Fibroblast of the aortic adventitia (primary cell): ENCODE results near the gene NEU4. TPM values are rescaled to one million over a fixed set of nuclear protein-coding genes. Genes with fewer than 3 reads are reported as not detected.

Source experiments
- DNase-seq: peaks from one replicate; pipeline ENCODE4 v3.0.0-alpha.2; 2010; ENCODE audit warnings: low read depth
- H3K4me3 ChIP-seq: 2 replicates; pipeline ENCODE4 v1.5.1; 2011; ENCODE audit warnings: low read depth, mild to moderate bottlenecking, control low read depth, low read length, moderate library complexity
- total RNA-seq: library from RNA; depleted of rRNA; stranded (reverse); fragments of >200 nt; gene quantifications from 2 replicates; pipeline ENCODE4 v1.2.3, GENCODE V29; 2012; ENCODE audit warnings: low replicate concordance
- TF ChIP-seq, protein P1 (sequence below): IDR thresholded peaks from 2 replicates; pipeline ENCODE4 v1.5.1; 2011; ENCODE audit warnings: mild to moderate bottlenecking, low read length, control low read depth, inconsistent platforms; ENCODE audit not compliant: insufficient read depth

Gene NEU4
- total RNA-seq, 1 donor: not detected

DNA sequence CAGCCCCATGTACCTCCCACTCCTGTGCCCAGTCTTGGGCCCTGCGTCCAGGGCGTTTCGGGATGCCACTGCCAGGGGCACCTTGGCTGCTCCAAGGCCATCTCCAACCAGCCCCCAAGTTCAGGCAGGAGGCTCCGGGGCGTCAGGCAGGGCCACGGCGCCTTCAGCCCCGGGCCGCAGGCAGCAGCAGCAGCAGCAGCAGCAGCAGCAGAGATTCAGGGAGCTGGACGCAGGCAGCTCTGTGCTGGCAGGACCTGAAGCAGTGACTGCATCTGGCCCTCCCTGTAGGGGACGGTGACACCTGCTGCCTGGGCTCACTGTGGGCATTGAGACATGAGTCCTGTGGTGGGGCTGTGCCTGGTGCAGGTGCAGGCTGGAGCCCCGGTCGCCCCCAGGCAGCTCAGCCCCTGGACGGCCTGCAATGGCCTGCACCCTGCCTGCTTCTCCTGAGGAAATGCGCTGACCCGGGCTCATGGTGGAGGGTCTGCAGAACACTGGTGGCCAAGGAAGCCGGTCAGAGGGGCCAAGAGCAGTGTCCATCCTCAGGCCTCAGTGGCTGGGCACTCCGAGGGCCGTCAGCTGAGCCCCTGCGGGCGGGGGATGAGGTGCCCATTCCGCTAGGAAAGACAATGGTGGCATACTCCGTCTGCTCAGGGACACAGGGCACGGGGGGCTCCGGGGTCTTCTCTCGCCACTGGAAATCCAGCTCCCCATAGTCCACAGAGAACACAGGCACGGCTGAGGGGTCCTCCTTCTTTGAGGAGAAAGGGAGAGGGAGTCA is 41.7 kb downstream of the NEU4 start:
- no peak for DNase-seq
- H3K4me3 ChIP-seq: no peak overlapping the region
- TF ChIP-seq, protein P1, sequence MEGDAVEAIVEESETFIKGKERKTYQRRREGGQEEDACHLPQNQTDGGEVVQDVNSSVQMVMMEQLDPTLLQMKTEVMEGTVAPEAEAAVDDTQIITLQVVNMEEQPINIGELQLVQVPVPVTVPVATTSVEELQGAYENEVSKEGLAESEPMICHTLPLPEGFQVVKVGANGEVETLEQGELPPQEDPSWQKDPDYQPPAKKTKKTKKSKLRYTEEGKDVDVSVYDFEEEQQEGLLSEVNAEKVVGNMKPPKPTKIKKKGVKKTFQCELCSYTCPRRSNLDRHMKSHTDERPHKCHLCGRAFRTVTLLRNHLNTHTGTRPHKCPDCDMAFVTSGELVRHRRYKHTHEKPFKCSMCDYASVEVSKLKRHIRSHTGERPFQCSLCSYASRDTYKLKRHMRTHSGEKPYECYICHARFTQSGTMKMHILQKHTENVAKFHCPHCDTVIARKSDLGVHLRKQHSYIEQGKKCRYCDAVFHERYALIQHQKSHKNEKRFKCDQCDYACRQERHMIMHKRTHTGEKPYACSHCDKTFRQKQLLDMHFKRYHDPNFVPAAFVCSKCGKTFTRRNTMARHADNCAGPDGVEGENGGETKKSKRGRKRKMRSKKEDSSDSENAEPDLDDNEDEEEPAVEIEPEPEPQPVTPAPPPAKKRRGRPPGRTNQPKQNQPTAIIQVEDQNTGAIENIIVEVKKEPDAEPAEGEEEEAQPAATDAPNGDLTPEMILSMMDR: no peak

DNA sequence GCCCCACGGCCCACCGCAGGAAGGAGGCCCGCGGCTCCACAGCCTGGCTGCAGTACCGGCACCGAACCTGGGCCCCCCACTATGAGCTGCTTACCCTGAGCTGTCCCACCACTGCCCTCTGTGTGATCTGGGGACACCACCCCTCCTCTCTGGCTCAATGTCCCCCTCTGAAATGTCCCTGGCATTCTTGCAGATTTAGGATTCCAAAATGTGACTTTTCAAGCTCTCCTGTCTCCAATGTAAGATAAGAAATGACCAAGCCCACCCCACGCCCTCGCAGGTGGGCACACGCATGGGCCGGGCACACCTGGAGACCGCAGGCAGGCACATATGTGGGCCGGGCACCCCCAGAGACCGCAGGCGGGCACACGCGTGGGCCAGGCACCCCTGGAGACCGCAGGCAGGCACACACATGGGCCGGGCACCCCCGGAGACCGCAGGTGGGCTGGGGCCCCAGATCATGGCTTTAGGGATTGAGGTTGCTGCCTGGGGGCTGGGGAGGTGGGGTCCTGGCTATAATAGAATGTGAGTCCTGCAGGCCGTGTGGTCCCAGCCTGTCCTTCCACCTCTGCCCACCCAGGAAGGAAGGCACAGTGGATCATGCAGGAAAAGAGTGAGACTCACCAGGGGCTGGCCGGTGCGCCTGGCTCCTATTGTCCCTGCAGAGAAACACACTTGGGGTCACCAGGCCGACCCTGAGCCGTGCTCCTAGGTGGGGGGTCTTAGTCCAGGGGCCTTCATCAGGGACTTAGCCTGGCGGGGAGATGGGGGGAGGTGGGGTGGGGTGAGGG is 42.5 kb downstream of the NEU4 start:
- no peak for DNase-seq
- TF ChIP-seq, protein P1: no peak
- no peak overlapping the region for H3K4me3 ChIP-seq

DNA sequence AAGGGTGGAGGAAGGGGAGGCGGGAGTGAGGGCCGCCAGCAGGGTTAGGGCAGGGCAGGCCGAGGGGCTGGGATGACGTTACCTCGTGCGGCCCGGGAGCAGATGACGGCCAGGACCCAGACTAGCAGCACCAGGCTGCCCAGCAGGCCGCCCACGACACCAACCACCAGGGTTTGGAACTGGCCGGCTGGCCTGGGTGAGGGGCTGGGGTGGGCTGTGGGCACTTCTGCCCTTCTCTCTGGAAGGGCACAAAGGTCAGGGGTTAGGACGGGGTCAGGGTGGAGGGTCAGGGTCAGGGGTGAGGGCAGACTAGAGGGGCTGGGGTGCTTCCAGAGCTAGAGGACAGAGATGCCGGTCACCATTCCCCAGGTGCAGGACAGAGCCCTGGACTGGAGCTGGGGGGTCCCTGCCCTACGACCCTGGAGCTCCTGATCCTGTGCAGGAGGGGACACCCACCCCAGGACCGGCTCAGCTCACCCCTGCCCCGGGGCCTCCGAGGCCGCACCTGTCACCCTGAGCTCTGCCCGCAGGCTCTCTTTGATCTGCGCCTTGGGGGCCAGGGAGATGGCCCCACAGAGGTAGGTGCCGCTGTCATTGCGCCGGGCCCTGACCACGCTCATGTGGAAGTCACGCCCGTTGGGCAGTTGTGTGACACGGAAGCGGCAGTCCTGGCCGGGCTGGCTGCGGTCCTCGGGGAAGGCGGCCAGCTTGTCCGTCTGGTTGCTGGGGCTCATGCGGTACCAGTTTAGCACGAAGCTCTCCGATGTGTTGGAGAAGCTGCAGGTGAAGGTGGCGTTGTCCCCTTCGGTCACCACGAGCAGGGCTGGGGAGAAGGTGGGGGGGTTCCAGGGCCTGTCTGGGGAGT is 43.4 kb downstream of the NEU4 start:
- no peak overlapping the region for H3K4me3 ChIP-seq
- TF ChIP-seq, protein P1: no peak
- no peak for DNase-seq

DNA sequence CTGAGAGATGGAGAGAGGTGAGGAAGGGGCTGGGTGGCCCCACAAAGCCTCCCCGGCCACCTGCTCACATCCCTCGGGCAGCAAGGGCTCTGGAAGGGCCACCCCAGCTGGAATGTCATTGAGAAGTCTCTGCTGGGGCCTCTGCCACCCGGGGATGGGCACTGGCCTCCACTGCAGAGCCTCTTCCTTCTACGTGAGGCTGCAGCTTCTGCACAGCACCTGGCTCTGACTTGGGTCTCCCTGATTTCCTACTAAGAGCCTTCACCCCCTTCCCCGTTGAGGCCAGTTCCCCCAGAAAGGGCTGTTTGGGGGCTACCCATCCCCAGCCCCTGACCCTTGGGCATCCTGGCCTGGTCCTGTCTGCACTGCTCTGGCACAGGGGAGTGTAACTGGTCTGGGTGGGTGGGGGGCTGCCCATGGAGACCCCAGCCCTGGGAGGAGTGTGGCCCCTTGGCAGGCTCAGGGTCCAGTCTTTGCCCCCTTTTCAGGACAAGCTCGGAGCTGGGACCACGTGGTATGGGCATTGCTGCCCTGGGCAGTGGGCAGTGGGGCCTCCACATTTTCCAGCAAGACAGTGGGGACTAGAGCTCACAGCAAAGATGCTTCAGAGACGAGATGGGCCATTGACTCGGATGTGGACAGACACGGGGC is 44.1 kb downstream of the NEU4 start:
- no peak overlapping the region for H3K4me3 ChIP-seq
- TF ChIP-seq, protein P1: no peak
- no peak for DNase-seq

DNA sequence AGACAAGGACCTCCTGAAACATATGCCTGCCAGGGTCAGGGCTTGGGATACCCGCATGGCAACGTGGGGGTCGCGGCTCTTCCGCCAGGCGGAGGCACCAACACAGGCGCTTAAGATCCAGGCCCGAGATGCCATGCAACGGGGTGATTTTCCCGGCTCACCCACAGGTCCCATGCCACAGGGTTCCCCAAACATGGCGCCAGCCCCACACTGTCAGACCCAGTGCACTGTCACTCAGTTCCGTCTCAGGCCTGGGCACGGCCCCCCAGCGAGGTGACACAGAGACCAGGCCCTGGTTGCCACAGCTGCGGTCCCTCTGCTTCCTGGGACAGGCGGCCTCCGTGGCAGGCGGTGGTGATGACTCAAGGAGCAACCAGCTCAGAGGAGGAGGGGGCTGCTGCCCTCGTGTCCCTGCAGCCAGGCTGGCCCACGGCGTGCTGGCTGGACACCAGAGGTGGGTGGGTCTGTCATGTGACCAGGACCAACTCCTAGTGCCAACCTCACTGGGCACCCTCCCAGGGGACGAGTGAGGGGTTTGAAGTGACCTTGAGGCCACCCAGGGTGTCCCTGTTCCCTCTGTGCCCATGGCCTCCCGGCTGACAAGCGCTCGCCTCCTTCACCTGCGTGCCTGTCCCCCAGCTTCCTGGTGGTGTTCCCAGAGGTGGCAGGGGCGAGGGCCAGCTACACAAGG is 44.8 kb downstream of the NEU4 start:
- TF ChIP-seq, protein P1: no peak
- no peak overlapping the region for H3K4me3 ChIP-seq
- DNase-seq: no peak
